ENCODE results near the gene DNAH14. TPM values are rescaled to one million over a fixed set of nuclear protein-coding genes. Genes with fewer than 3 reads are reported as not detected.

The DNAH14 gene
- total and polyA plus RNA-seq, 2 experiments from 2014 or later = 55.3 to 80.2 TPM

DNA sequence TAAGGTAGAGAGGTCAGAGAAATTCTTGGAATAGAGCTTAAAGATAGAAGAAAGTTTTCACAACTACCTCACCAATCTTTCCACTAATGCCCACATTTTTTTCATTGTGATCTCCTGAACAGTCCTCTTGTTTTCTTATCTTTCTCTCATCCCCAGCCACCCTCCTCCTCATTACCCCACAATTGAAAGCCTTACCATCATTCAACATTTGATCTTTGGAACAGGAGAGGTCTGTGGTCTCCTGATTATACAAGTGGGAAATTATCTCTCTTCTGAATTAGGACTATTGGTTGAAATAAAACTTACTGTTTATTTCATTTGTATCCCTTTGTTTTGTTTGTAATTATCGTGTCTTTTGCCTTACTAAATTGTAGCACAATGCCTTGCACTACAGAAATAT lies 29.6 kb downstream of the DNAH14 start:
- Histone ChIP-seq H3K9me2 (ENCODE audit: insufficient read depth) (no peaks in the 10 kb centered on the region), H3K4me1 (ENCODE audit: insufficient read depth) (no peaks in the 10 kb centered on the region), H3F3A (replicated peaks; ENCODE audit: low read depth) (no peaks in the 10 kb centered on the region), H2AFZ (no peak overlapping the region), H3K36me3 (ENCODE audit: insufficient read depth) (peaks cover 4% of the 10 kb centered on the region; the same call in 1 of the 2 replicates), H3K27ac (ENCODE audit: low read depth) (no peak overlapping the region), H4K20me1 (replicated peaks; ENCODE audit: insufficient read depth) (no peaks in the 10 kb centered on the region), H3K4me3 (no peak overlapping the region), H3K27me3 (ENCODE audit: insufficient read depth) (no peaks in the 10 kb centered on the region), H3K79me2 (replicated peaks; ENCODE audit: insufficient read depth) (no peaks in the 10 kb centered on the region), H3K4me2 (no peak overlapping the region)
- ATAC-seq = no peak
- H3K9me3 Mint-ChIP-seq = no peaks in the 10 kb centered on the region
- TF ChIP-seq, protein P1, sequence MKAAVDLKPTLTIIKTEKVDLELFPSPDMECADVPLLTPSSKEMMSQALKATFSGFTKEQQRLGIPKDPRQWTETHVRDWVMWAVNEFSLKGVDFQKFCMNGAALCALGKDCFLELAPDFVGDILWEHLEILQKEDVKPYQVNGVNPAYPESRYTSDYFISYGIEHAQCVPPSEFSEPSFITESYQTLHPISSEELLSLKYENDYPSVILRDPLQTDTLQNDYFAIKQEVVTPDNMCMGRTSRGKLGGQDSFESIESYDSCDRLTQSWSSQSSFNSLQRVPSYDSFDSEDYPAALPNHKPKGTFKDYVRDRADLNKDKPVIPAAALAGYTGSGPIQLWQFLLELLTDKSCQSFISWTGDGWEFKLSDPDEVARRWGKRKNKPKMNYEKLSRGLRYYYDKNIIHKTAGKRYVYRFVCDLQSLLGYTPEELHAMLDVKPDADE (IDR thresholded peaks at IDR 0.05) = no peak
- TF ChIP-seq EZH2phosphoT487 (IDR thresholded peaks at IDR 0.05; ENCODE audit: unreplicated experiment) (no peak), ZNF331 (CRISPR knock-in tag; IDR thresholded peaks at IDR 0.05; ENCODE audit: low read depth) (no peak), CREB1 (CRISPR knock-in tag; IDR thresholded peaks at IDR 0.05; ENCODE audit: low read depth) (no peak), NANOG (IDR thresholded peaks at IDR 0.05; ENCODE audit: borderline replicate concordance) (no peak), POLR2AphosphoS5 (IDR thresholded peaks at IDR 0.05; ENCODE audit: low read depth) (no peak), JUNB (IDR thresholded peaks at IDR 0.05; ENCODE audit: unreplicated experiment) (no peak), STAT1 (IDR thresholded peaks at IDR 0.05; ENCODE audit: unreplicated experiment) (no peak), EZH2 (IDR thresholded peaks at IDR 0.05; ENCODE audit: low read depth, unreplicated experiment) (no peak), ZNF114 (CRISPR knock-in tag; IDR thresholded peaks at IDR 0.05) (no peak)
- TF ChIP-seq, protein P2, sequence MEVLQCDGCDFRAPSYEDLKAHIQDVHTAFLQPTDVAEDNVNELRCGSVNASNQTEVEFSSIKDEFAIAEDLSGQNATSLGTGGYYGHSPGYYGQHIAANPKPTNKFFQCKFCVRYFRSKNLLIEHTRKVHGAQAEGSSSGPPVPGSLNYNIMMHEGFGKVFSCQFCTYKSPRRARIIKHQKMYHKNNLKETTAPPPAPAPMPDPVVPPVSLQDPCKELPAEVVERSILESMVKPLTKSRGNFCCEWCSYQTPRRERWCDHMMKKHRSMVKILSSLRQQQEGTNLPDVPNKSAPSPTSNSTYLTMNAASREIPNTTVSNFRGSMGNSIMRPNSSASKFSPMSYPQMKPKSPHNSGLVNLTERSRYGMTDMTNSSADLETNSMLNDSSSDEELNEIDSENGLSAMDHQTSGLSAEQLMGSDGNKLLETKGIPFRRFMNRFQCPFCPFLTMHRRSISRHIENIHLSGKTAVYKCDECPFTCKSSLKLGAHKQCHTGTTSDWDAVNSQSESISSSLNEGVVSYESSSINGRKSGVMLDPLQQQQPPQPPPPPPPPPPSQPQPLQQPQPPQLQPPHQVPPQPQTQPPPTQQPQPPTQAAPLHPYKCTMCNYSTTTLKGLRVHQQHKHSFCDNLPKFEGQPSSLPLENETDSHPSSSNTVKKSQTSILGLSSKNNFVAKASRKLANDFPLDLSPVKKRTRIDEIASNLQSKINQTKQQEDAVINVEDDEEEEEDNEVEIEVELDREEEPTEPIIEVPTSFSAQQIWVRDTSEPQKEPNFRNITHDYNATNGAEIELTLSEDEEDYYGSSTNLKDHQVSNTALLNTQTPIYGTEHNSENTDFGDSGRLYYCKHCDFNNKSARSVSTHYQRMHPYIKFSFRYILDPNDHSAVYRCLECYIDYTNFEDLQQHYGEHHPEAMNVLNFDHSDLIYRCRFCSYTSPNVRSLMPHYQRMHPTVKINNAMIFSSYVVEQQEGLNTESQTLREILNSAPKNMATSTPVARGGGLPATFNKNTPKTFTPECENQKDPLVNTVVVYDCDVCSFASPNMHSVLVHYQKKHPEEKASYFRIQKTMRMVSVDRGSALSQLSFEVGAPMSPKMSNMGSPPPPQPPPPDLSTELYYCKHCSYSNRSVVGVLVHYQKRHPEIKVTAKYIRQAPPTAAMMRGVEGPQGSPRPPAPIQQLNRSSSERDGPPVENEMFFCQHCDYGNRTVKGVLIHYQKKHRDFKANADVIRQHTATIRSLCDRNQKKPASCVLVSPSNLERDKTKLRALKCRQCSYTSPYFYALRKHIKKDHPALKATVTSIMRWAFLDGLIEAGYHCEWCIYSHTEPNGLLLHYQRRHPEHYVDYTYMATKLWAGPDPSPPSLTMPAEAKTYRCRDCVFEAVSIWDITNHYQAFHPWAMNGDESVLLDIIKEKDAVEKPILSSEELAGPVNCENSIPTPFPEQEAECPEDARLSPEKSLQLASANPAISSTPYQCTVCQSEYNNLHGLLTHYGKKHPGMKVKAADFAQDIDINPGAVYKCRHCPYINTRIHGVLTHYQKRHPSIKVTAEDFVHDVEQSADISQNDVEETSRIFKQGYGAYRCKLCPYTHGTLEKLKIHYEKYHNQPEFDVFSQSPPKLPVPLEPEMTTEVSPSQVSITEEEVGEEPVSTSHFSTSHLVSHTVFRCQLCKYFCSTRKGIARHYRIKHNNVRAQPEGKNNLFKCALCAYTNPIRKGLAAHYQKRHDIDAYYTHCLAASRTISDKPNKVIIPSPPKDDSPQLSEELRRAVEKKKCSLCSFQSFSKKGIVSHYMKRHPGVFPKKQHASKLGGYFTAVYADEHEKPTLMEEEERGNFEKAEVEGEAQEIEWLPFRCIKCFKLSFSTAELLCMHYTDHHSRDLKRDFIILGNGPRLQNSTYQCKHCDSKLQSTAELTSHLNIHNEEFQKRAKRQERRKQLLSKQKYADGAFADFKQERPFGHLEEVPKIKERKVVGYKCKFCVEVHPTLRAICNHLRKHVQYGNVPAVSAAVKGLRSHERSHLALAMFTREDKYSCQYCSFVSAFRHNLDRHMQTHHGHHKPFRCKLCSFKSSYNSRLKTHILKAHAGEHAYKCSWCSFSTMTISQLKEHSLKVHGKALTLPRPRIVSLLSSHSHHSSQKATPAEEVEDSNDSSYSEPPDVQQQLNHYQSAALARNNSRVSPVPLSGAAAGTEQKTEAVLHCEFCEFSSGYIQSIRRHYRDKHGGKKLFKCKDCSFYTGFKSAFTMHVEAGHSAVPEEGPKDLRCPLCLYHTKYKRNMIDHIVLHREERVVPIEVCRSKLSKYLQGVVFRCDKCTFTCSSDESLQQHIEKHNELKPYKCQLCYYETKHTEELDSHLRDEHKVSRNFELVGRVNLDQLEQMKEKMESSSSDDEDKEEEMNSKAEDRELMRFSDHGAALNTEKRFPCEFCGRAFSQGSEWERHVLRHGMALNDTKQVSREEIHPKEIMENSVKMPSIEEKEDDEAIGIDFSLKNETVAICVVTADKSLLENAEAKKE (CRISPR knock-in tag; IDR thresholded peaks at IDR 0.05) = no peak
- TF ChIP-seq, protein P3, sequence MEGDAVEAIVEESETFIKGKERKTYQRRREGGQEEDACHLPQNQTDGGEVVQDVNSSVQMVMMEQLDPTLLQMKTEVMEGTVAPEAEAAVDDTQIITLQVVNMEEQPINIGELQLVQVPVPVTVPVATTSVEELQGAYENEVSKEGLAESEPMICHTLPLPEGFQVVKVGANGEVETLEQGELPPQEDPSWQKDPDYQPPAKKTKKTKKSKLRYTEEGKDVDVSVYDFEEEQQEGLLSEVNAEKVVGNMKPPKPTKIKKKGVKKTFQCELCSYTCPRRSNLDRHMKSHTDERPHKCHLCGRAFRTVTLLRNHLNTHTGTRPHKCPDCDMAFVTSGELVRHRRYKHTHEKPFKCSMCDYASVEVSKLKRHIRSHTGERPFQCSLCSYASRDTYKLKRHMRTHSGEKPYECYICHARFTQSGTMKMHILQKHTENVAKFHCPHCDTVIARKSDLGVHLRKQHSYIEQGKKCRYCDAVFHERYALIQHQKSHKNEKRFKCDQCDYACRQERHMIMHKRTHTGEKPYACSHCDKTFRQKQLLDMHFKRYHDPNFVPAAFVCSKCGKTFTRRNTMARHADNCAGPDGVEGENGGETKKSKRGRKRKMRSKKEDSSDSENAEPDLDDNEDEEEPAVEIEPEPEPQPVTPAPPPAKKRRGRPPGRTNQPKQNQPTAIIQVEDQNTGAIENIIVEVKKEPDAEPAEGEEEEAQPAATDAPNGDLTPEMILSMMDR (conservative IDR thresholded peaks at IDR 0.05; ENCODE audit: low read depth in 2 of 2) = no peak
- TF ChIP-seq, protein P4, sequence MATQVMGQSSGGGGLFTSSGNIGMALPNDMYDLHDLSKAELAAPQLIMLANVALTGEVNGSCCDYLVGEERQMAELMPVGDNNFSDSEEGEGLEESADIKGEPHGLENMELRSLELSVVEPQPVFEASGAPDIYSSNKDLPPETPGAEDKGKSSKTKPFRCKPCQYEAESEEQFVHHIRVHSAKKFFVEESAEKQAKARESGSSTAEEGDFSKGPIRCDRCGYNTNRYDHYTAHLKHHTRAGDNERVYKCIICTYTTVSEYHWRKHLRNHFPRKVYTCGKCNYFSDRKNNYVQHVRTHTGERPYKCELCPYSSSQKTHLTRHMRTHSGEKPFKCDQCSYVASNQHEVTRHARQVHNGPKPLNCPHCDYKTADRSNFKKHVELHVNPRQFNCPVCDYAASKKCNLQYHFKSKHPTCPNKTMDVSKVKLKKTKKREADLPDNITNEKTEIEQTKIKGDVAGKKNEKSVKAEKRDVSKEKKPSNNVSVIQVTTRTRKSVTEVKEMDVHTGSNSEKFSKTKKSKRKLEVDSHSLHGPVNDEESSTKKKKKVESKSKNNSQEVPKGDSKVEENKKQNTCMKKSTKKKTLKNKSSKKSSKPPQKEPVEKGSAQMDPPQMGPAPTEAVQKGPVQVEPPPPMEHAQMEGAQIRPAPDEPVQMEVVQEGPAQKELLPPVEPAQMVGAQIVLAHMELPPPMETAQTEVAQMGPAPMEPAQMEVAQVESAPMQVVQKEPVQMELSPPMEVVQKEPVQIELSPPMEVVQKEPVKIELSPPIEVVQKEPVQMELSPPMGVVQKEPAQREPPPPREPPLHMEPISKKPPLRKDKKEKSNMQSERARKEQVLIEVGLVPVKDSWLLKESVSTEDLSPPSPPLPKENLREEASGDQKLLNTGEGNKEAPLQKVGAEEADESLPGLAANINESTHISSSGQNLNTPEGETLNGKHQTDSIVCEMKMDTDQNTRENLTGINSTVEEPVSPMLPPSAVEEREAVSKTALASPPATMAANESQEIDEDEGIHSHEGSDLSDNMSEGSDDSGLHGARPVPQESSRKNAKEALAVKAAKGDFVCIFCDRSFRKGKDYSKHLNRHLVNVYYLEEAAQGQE (IDR thresholded peaks at IDR 0.05; ENCODE audit: unreplicated experiment) = no peak
- H3K4me3 Mint-ChIP-seq = no peak overlapping the region
- no peak for DNase-seq (ENCODE audit: low spot score)
- H3K27ac Mint-ChIP-seq = no peak overlapping the region
- no peaks in the 10 kb centered on the region for H3K4me1 Mint-ChIP-seq
- peaks cover 3% of the 10 kb centered on the region; the same call in 1 of the 3 replicates for H3K36me3 Mint-ChIP-seq (ENCODE audit: low read depth)
- H3K27me3 Mint-ChIP-seq (ENCODE audit: insufficient read depth, low read depth, poor library complexity) = no peaks in the 10 kb centered on the region

All from GM23338 (cell line).